HEK293 (cell line): Measurements from ENCODE around the gene LGR5.

Experiments used
- CTCF ChIA-PET: fragments of 350-600 bp; formaldehyde crosslinking; extraction: SDS; loops from one replicate; lab custom pipeline; 2021; ENCODE audit warnings: antibody characterized with exemption; lab: Yijun Ruan, JAX
- POLR2A ChIA-PET: fragments of 300-600 bp; formaldehyde crosslinking; extraction: SDS; loops from one replicate; lab custom pipeline; 2020; ENCODE audit warnings: antibody characterized with exemption, inconsistent platforms; lab: Yijun Ruan, JAX
- H3K27ac ChIP-seq: fragments of 200-500 bp; sonication (Bioruptor generic); 2 replicates; pipeline ENCODE4 v1.5.1; 2014; ENCODE audit warnings: low read depth, low read length, control low read depth, inconsistent platforms; ENCODE audit errors: extremely low read depth
- H3K36me3 ChIP-seq, 2 experiments: fragments of 200-500 bp in 1 of 2; sonication (Bioruptor generic) in 1 of 2; 1 replicate in 1 of 2; 2 replicates in 1 of 2; pipeline ENCODE4 v1.5.1; 2014 to 2017; ENCODE audit warnings: inconsistent platforms in 2 of 2, low read length in 2 of 2; ENCODE audit not compliant: control insufficient read depth in 2 of 2, insufficient read depth in 1 of 2
- H3K4me1 ChIP-seq: fragments of 200-500 bp; sonication (Bioruptor generic); 2 replicates; pipeline ENCODE4 v1.5.1; 2014; ENCODE audit warnings: mild to moderate bottlenecking, low read length, inconsistent platforms; ENCODE audit not compliant: control insufficient read depth, insufficient read depth
- H3K4me3 ChIP-seq: 2 replicates; pipeline ENCODE4 v1.5.1; 2011; ENCODE audit warnings: low read depth, mild to moderate bottlenecking, control low read depth, low read length, moderate library complexity
- H3K9me3 ChIP-seq: fragments of 200-500 bp; sonication (Bioruptor generic); 2 replicates; pipeline ENCODE4 v1.5.1; 2014; ENCODE audit warnings: low read depth, low read length, inconsistent platforms; ENCODE audit not compliant: control insufficient read depth, insufficient read depth
- BCL11B ChIP-seq: fragments of 450-650 bp; formaldehyde crosslinking; IDR thresholded peaks from 2 replicates; pipeline ENCODE4 v1.5.1; 2016; ENCODE audit warnings: low read depth, missing biosample characterization, missing genetic modification characterization
- CTCF ChIP-seq: fragments of 450-650 bp; formaldehyde crosslinking; IDR thresholded peaks from 2 replicates; pipeline ENCODE4 v1.5.1; 2016; ENCODE audit warnings: missing biosample characterization, missing genetic modification characterization
- IKZF3 ChIP-seq: fragments of 450-650 bp; IDR thresholded peaks from 2 replicates; pipeline ENCODE4 v1.5.0; 2018; ENCODE audit warnings: missing biosample characterization, mild to moderate bottlenecking, missing genetic modification characterization, moderate library complexity
- KLF1 ChIP-seq: fragments of 450-650 bp; formaldehyde crosslinking; IDR thresholded peaks from 2 replicates; pipeline ENCODE4 v1.5.1; 2016; ENCODE audit warnings: missing biosample characterization, missing genetic modification characterization
- OSR2 ChIP-seq: fragments of 450-650 bp; formaldehyde crosslinking; IDR thresholded peaks from 2 replicates; pipeline ENCODE4 v1.5.1; 2016; ENCODE audit warnings: missing biosample characterization, missing genetic modification characterization
- PRDM2 ChIP-seq: fragments of 450-650 bp; formaldehyde crosslinking; IDR thresholded peaks from 2 replicates; pipeline ENCODE4 v1.5.1; 2016; ENCODE audit warnings: missing biosample characterization, missing genetic modification characterization, borderline replicate concordance
- PRDM6 ChIP-seq: fragments of 450-650 bp; formaldehyde crosslinking; IDR thresholded peaks from 2 replicates; pipeline ENCODE4 v1.5.1; 2017; ENCODE audit warnings: missing biosample characterization, missing genetic modification characterization
- TSHZ1 ChIP-seq: fragments of 450-650 bp; formaldehyde crosslinking; IDR thresholded peaks from 2 replicates; pipeline ENCODE4 v1.5.1; 2016; ENCODE audit warnings: missing biosample characterization, missing genetic modification characterization, borderline replicate concordance
- ZBTB10 ChIP-seq: fragments of 450-650 bp; formaldehyde crosslinking; IDR thresholded peaks from 2 replicates; pipeline ENCODE4 v1.5.1; 2016; ENCODE audit warnings: missing biosample characterization, missing genetic modification characterization
- ZBTB44 ChIP-seq: fragments of 450-650 bp; IDR thresholded peaks from 2 replicates; pipeline ENCODE4 v1.5.1; 2018; ENCODE audit warnings: missing biosample characterization, mild to moderate bottlenecking, missing genetic modification characterization
- ZNF132 ChIP-seq: fragments of 450-650 bp; formaldehyde crosslinking; IDR thresholded peaks from 2 replicates; pipeline ENCODE4 v1.5.1; 2017; ENCODE audit warnings: missing biosample characterization, missing genetic modification characterization, borderline replicate concordance
- ZNF140 ChIP-seq: fragments of 450-650 bp; formaldehyde crosslinking; IDR thresholded peaks from 2 replicates; pipeline ENCODE4 v1.5.1; 2016; ENCODE audit warnings: missing biosample characterization, missing genetic modification characterization
- ZNF155 ChIP-seq: fragments of 450-650 bp; formaldehyde crosslinking; IDR thresholded peaks from 2 replicates; pipeline ENCODE4 v1.5.1; 2016; ENCODE audit warnings: missing biosample characterization, missing genetic modification characterization
- ZNF423 ChIP-seq: fragments of 450-650 bp; formaldehyde crosslinking; IDR thresholded peaks from 2 replicates; pipeline ENCODE4 v1.5.1; 2016; ENCODE audit warnings: missing biosample characterization, missing genetic modification characterization
- ZNF510 ChIP-seq: fragments of 450-650 bp; formaldehyde crosslinking; IDR thresholded peaks from 2 replicates; pipeline ENCODE4 v1.5.1; 2018; ENCODE audit warnings: mild to moderate bottlenecking, missing genetic modification characterization, missing biosample characterization; ENCODE audit not compliant: insufficient replicate concordance
- ZNF513 ChIP-seq: fragments of 450-650 bp; IDR thresholded peaks from 2 replicates; pipeline ENCODE4 v1.5.1; 2018; ENCODE audit warnings: missing biosample characterization, missing genetic modification characterization
- ZNF785 ChIP-seq: fragments of 450-650 bp; formaldehyde crosslinking; IDR thresholded peaks from 2 replicates; pipeline ENCODE4 v1.5.1; 2016; ENCODE audit warnings: missing biosample characterization, missing genetic modification characterization
- ZNF792 ChIP-seq: fragments of 450-650 bp; formaldehyde crosslinking; IDR thresholded peaks from 2 replicates; pipeline ENCODE4 v1.5.1; 2016; ENCODE audit warnings: missing biosample characterization, missing genetic modification characterization
- ZNF843 ChIP-seq: fragments of 450-650 bp; formaldehyde crosslinking; IDR thresholded peaks from 2 replicates; pipeline ENCODE4 v1.5.1; 2016; ENCODE audit warnings: missing biosample characterization, missing genetic modification characterization

The LGR5 gene

GRCh38 chr12:71448150-71448581, 8.6 kb downstream of the LGR5 start:
- no peak overlapping the region for H3K27ac ChIP-seq
- no peaks in the 10 kb centered on the region for H3K9me3 ChIP-seq
- H3K4me1 ChIP-seq, result peaks cover 10% of the 10 kb centered on the region
- H3K36me3 ChIP-seq, result no peaks in the 10 kb centered on the region
- ChIA-PET CTCF (no interaction called here), POLR2A (no interaction called here)
- H3K4me3 ChIP-seq, result no peak overlapping the region
- TF ChIP-seq BCL11B (tag by site-specific recombination) (no peak), OSR2 (no peak), CTCF (tag by site-specific recombination) (no peak), ZNF140 (no peak), ZNF792 (no peak), ZNF785 (tag by site-specific recombination) (no peak), ZBTB44 (tag by site-specific recombination) (peak; percentile 66), PRDM2 (tag by site-specific recombination) (no peak), ZNF513 (tag by site-specific recombination) (0 out of 2 replicates have a peak, but pooled peaks have one; percentile 2), KLF1 (tag by site-specific recombination) (no peak), ZNF510 (tag by site-specific recombination) (no peak), PRDM6 (peak; percentile 69), ZNF155 (no peak), ZNF843 (tag by site-specific recombination) (no peak), ZBTB10 (tag by site-specific recombination) (no peak), ZNF132 (no peak), ZNF423 (no peak), TSHZ1 (no peak), IKZF3 (tag by site-specific recombination) (no peak)
